22Rv1 (cell line): Measurements from ENCODE around the gene IFI44L.

Source experiments
- CTCF ChIP-seq: fragments of 450-650 bp; IDR thresholded peaks from 2 replicates; pipeline ENCODE4 v1.5.1; 2017; ENCODE audit warnings: mild to moderate bottlenecking
- ZFX ChIP-seq: fragments of 450-650 bp; IDR thresholded peaks from 2 replicates; pipeline ENCODE4 v1.6.1; 2017; ENCODE audit warnings: antibody characterized with exemption, borderline replicate concordance

GRCh38 chr1:78617615-78618026, 2.6 kb upstream of the IFI44L start:
- TF ChIP-seq CTCF: peak; percentile 95
- no peak for TF ChIP-seq ZFX
